ENCODE results near the gene SCFD2. TPM values are rescaled to one million over a fixed set of nuclear protein-coding genes. Genes with fewer than 3 reads are reported as not detected.

The SCFD2 gene
- polyA plus RNA-seq, 2 donors = 4.8 to 8.2 TPM

DNA sequence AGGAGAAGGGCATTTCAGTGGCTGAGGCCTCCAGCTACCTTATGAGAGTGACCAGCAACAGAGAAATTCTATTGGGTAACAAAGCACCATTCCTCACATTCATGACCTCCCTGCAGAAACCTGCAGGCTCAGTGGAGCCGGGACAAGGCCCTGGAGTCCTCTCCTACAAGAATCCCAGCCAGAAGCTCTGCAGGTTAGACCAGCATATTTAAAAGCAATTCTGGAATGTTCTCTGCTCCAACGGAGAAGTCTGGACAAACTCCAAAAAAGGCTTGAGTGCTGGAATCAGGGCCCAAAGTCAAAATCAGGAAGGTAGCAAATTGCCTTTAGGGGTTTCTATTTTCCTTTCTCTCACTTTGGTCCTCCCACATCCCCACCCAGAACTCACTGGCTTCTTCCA is 202.9 kb downstream of the SCFD2 start:
- no peaks in the 10 kb centered on the region for H3K4me1 ChIP-seq (ENCODE audit: control insufficient read depth in 2 of 2, insufficient read depth in 2 of 2, low read length in 1 of 2)
- no peaks in the 10 kb centered on the region for H3K36me3 ChIP-seq (ENCODE audit: control insufficient read depth in 2 of 2, insufficient read depth in 2 of 2, low read length in 1 of 2)
- WGBS, 2 donors = 75 to 77% methylated on average over 2 of the region's 2 CpGs
- H3K27ac ChIP-seq (ENCODE audit: low read depth in 2 of 2, low read length in 1 of 2) = no peak overlapping the region
- H3K4me3 ChIP-seq (ENCODE audit: low read depth in 1 of 2, low read length in 2 of 2) = no peak overlapping the region
- no peaks in the 10 kb centered on the region for H3K27me3 ChIP-seq (ENCODE audit: control insufficient read depth in 1 of 2, insufficient read depth in 2 of 2, low read length in 2 of 2)
- no peaks in the 10 kb centered on the region for H3K9me3 ChIP-seq (ENCODE audit: control insufficient read depth in 2 of 2, insufficient read depth in 1 of 2, low read depth in 1 of 2, low read length in 1 of 2)

DNA sequence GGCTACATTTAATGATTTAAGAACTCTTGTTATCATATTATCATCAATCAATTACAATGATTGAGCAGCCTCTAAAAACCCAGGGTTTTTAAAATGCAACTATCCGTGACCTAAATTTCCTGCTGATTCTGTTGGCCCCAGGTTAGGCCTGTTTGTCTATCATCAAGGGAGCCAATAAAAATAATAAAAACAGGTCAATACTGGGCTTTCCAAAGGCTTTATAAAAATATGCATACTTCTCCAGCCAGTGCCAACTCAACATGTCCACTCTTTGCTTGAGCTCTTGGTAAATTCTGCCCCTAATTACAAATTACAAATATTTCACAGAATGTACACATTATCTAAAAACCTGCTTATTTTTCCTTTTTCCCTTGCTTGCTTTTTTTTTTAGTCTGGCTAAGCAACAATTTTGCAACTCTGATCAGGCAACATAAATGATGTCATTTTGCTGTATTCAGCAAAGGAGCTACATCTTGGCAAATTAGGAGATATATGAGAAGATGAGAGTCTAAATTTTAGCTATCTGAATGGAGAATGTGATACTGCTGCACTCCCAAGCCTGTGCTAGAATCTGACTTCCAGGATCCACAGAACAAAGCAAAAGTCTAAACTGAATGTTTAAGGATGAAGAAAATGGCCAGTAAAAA is 204.0 kb downstream of the SCFD2 start:
- Histone ChIP-seq H3K4me1 (ENCODE audit: control insufficient read depth in 2 of 2, insufficient read depth in 2 of 2, low read length in 1 of 2) (no peaks in the 10 kb centered on the region), H3K9me3 (ENCODE audit: control insufficient read depth in 2 of 2, insufficient read depth in 1 of 2, low read depth in 1 of 2, low read length in 1 of 2) (no peaks in the 10 kb centered on the region), H3K36me3 (ENCODE audit: control insufficient read depth in 2 of 2, insufficient read depth in 2 of 2, low read length in 1 of 2) (no peaks in the 10 kb centered on the region), H3K4me3 (ENCODE audit: low read depth in 1 of 2, low read length in 2 of 2) (no peak overlapping the region), H3K27ac (ENCODE audit: low read depth in 2 of 2, low read length in 1 of 2) (no peak overlapping the region), H3K27me3 (ENCODE audit: control insufficient read depth in 1 of 2, insufficient read depth in 2 of 2, low read length in 2 of 2) (no peaks in the 10 kb centered on the region)
- 74 to 81% methylated on average over 1 of the region's 1 CpG for WGBS, 2 donors

DNA sequence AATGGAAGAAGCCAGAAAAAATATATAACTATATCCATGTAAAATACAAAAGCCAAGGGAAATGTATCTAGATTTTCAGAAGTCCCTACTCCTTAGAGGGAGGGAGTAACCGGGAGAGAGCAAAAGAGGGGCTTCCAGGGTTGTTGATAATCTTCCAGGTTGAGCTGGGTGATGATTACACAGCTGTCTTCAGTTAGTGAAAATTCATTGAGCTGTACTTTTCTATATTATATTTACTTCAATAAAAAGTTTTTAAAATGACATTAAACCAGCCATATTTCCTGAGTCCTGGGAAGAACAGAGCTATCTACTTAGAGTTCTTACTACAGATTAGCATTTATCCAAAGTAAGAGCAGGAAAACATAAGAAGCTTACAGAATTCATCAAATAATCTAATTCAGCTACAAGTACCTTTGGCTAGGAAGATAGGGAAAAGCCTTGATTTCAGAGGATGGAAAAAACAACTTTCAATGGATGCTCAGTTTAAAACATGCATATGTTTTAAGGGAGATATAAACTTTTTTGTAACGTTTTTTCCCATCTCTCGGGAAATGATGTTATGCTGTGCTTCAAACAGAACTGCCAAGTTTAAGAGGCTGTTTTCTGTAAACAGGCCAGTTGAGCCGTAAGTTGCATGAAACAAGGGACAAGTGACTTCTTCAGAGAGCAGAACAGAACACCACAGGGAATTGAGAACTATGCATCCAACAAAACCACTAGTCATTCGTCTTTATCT is 204.6 kb downstream of the SCFD2 start:
- H3K4me1 ChIP-seq (ENCODE audit: control insufficient read depth in 2 of 2, insufficient read depth in 2 of 2, low read length in 1 of 2) = no peaks in the 10 kb centered on the region
- H3K4me3 ChIP-seq (ENCODE audit: low read depth in 1 of 2, low read length in 2 of 2) = no peak overlapping the region
- H3K9me3 ChIP-seq (ENCODE audit: control insufficient read depth in 2 of 2, insufficient read depth in 1 of 2, low read depth in 1 of 2, low read length in 1 of 2) = no peaks in the 10 kb centered on the region
- H3K27ac ChIP-seq (ENCODE audit: low read depth in 2 of 2, low read length in 1 of 2) = no peak overlapping the region
- H3K36me3 ChIP-seq (ENCODE audit: control insufficient read depth in 2 of 2, insufficient read depth in 2 of 2, low read length in 1 of 2) = no peaks in the 10 kb centered on the region
- H3K27me3 ChIP-seq (ENCODE audit: control insufficient read depth in 1 of 2, insufficient read depth in 2 of 2, low read length in 2 of 2) = no peaks in the 10 kb centered on the region
- WGBS, 2 donors = 70 to 73% methylated on average over 5 of the region's 5 CpGs

DNA sequence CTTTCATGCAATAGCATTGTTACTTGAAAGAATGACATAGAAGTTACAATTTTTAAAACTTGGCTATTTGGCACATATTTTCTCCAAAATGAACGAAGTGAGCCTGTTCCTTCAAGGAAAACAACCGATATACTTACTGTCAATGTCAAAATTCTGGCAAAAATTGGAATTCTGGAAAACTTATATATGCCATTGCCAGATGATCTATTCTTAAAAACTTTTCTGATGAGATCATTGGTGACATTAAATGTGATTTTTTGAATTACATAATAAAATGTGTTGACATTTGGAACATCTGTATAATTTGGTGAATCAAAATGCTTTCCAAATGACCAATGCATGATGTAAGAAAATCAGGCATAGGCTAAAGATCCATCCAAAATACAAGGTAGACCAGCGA is 209.0 kb downstream of the SCFD2 start:
- H3K27me3 ChIP-seq (ENCODE audit: control insufficient read depth in 1 of 2, insufficient read depth in 2 of 2, low read length in 2 of 2) = no peaks in the 10 kb centered on the region
- H3K9me3 ChIP-seq (ENCODE audit: control insufficient read depth in 2 of 2, insufficient read depth in 1 of 2, low read depth in 1 of 2, low read length in 1 of 2) = no peaks in the 10 kb centered on the region
- no peak overlapping the region for H3K4me3 ChIP-seq (ENCODE audit: low read depth in 1 of 2, low read length in 2 of 2)
- no peak overlapping the region for H3K27ac ChIP-seq (ENCODE audit: low read depth in 2 of 2, low read length in 1 of 2)
- no peaks in the 10 kb centered on the region for H3K36me3 ChIP-seq (ENCODE audit: control insufficient read depth in 2 of 2, insufficient read depth in 2 of 2, low read length in 1 of 2)
- H3K4me1 ChIP-seq (ENCODE audit: control insufficient read depth in 2 of 2, insufficient read depth in 2 of 2, low read length in 1 of 2) = no peaks in the 10 kb centered on the region
- 88 to 90% methylated on average over 3 of the region's 3 CpGs for WGBS, 2 donors

DNA sequence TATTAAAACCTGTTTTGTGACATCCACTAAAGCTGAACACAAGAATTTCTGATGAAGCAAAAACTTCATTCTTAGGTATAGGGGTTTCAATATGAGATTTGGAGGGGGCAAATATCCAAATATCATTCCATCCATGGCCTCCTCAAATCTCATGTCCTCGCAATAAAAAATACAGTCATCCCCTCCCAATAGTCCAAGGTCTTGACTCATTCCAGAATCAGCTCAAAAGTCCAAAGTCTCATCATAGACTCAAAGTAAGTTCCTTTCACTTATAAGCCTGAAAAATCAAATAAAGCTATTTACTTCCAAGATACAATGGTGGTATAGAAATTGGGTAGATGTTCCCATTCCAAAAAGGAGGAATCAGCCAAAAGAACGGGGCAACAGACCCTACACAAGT is 213.4 kb downstream of the SCFD2 start:
- no peaks in the 10 kb centered on the region for H3K36me3 ChIP-seq (ENCODE audit: control insufficient read depth in 2 of 2, insufficient read depth in 2 of 2, low read length in 1 of 2)
- no peaks in the 10 kb centered on the region for H3K9me3 ChIP-seq (ENCODE audit: control insufficient read depth in 2 of 2, insufficient read depth in 1 of 2, low read depth in 1 of 2, low read length in 1 of 2)
- H3K27ac ChIP-seq (ENCODE audit: low read depth in 2 of 2, low read length in 1 of 2) = no peak overlapping the region
- H3K27me3 ChIP-seq (ENCODE audit: control insufficient read depth in 1 of 2, insufficient read depth in 2 of 2, low read length in 2 of 2) = no peaks in the 10 kb centered on the region
- WGBS, 2 donors = 95 to 96% methylated on average over 2 of the region's 2 CpGs
- H3K4me3 ChIP-seq (ENCODE audit: low read depth in 1 of 2, low read length in 2 of 2) = no peak overlapping the region
- no peaks in the 10 kb centered on the region for H3K4me1 ChIP-seq (ENCODE audit: control insufficient read depth in 2 of 2, insufficient read depth in 2 of 2, low read length in 1 of 2)

DNA sequence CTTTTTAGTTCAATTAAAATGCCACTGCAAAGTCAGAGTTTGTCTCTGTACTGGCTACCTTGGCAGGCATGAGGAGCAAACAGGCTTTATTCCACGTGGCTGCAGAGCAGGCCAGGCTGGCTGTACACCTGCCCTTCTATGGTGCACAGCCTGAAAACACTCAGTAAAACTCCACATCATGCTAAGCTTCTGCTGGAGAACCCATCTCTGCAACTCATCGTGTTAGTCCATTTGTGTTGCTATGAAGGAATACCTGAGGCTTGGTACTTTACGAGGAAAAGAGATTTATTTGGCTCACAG is 214.4 kb downstream of the SCFD2 start:
- no peak overlapping the region for H3K4me3 ChIP-seq (ENCODE audit: low read depth in 1 of 2, low read length in 2 of 2)
- H3K27ac ChIP-seq (ENCODE audit: low read depth in 2 of 2, low read length in 1 of 2) = no peak overlapping the region
- no peaks in the 10 kb centered on the region for H3K9me3 ChIP-seq (ENCODE audit: control insufficient read depth in 2 of 2, insufficient read depth in 1 of 2, low read depth in 1 of 2, low read length in 1 of 2)
- H3K27me3 ChIP-seq (ENCODE audit: control insufficient read depth in 1 of 2, insufficient read depth in 2 of 2, low read length in 2 of 2) = no peaks in the 10 kb centered on the region
- no peaks in the 10 kb centered on the region for H3K4me1 ChIP-seq (ENCODE audit: control insufficient read depth in 2 of 2, insufficient read depth in 2 of 2, low read length in 1 of 2)
- no peaks in the 10 kb centered on the region for H3K36me3 ChIP-seq (ENCODE audit: control insufficient read depth in 2 of 2, insufficient read depth in 2 of 2, low read length in 1 of 2)
- 72 to 73% methylated on average over 3 of the region's 3 CpGs for WGBS, 2 donors

DNA sequence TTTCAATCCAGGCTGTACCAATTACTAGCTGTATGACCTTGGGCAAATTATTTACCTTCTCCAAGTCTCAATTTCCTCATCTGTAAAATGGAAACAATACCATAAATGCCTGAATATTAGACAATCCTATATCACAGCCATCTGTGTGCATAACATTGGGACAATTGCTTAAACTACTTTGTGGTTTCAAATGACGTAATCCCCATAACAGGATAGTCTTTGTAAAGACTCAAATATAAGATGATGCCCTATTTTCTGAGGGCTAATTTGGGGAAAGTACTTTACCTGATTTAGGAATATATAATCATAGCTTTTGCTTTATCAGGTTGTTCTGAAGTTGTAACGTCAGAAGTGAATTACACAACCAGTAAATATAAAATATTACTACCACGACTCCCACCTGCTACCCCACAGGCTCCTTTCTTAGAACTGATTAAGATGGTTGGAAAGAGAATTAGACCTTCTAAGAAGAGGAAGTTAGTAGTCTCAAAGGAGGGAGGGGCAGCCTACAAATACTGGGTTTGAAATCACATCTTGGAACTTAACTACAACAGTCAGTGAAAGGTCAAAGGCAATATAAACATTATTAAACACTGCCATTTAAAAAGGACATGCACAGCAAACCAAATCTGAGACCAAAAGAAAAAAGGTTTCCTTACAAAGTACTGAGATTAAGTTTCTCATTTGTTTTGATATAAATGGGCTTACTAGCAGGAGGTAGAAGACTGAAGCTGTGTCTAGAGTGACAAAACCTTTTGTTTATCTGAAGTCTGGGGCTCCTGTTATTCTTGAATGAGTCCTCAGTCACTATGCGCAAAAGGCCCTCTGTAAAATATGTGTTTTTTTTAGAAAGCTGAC is 215.0 kb downstream of the SCFD2 start:
- no peak overlapping the region for H3K27ac ChIP-seq (ENCODE audit: low read depth in 2 of 2, low read length in 1 of 2)

DNA sequence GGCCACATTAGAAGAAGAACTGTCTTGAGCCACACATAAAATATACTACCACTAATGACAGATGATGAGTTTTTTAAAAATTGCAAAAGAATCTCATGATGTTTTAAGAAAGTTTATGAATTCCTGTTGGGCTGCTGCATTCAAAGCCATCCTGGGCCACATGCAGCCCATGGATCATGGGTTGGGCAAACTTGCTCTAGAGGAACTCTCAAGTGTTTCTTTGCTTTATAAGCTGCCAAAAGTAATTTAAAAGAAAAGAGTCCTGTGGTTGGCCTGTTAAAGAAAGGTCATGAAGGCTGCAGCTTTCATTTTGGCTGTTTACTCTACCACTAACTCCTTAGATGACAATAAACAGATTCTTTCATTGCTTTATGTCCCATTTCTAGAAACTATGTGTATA is 218.2 kb downstream of the SCFD2 start:
- Histone ChIP-seq H3K36me3 (ENCODE audit: control insufficient read depth in 2 of 2, insufficient read depth in 2 of 2, low read length in 1 of 2) (peaks cover 0 to 5% of the 10 kb centered on the region in 2 donors), H3K9me3 (ENCODE audit: control insufficient read depth in 2 of 2, insufficient read depth in 1 of 2, low read depth in 1 of 2, low read length in 1 of 2) (no peaks in the 10 kb centered on the region), H3K4me3 (ENCODE audit: low read depth in 1 of 2, low read length in 2 of 2) (no peak overlapping the region)

More for the DNA sequence above, 215.0 kb downstream of the SCFD2 start:
- Histone ChIP-seq H3K9me3 (ENCODE audit: control insufficient read depth in 2 of 2, insufficient read depth in 1 of 2, low read depth in 1 of 2, low read length in 1 of 2) (no peaks in the 10 kb centered on the region), H3K27me3 (ENCODE audit: control insufficient read depth in 1 of 2, insufficient read depth in 2 of 2, low read length in 2 of 2) (no peaks in the 10 kb centered on the region), H3K4me3 (ENCODE audit: low read depth in 1 of 2, low read length in 2 of 2) (no peak overlapping the region), H3K4me1 (ENCODE audit: control insufficient read depth in 2 of 2, insufficient read depth in 2 of 2, low read length in 1 of 2) (no peaks in the 10 kb centered on the region), H3K36me3 (ENCODE audit: control insufficient read depth in 2 of 2, insufficient read depth in 2 of 2, low read length in 1 of 2) (no peaks in the 10 kb centered on the region)
- 76% methylated on average over 4 of the region's 4 CpGs for WGBS, 2 donors

DNA sequence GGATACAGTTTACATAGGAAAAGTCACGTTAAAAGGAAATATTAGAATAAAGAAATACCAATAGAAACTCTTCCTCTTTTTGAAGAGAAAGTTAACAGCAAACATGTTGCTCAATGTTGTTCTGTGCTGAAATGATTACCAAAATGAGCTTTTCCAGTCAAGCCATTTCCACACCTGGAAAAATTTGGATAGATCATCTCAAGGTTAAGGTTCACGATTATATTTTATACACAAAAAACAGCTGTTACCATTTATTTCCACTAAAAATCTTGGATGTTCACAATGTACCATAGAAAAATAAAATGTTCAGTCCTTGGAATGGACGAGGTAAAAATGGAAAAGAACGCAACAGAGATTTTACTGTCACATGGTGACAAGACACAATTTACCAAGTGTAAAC is 218.7 kb downstream of the SCFD2 start:
- Histone ChIP-seq H3K27ac (ENCODE audit: low read depth in 2 of 2, low read length in 1 of 2) (no peak overlapping the region), H3K36me3 (ENCODE audit: control insufficient read depth in 2 of 2, insufficient read depth in 2 of 2, low read length in 1 of 2) (peaks cover 0 to 5% of the 10 kb centered on the region in 2 donors)

More for the DNA sequence above, 218.2 kb downstream of the SCFD2 start:
- Histone ChIP-seq H3K27ac (ENCODE audit: low read depth in 2 of 2, low read length in 1 of 2) (no peak overlapping the region), H3K27me3 (ENCODE audit: control insufficient read depth in 1 of 2, insufficient read depth in 2 of 2, low read length in 2 of 2) (no peaks in the 10 kb centered on the region), H3K4me1 (ENCODE audit: control insufficient read depth in 2 of 2, insufficient read depth in 2 of 2, low read length in 1 of 2) (no peaks in the 10 kb centered on the region)

More for the DNA sequence above, 218.7 kb downstream of the SCFD2 start:
- H3K4me3 ChIP-seq (ENCODE audit: low read depth in 1 of 2, low read length in 2 of 2) = no peak overlapping the region
- 79 to 85% methylated on average over 4 of the region's 4 CpGs for WGBS, 2 donors
- H3K4me1 ChIP-seq (ENCODE audit: control insufficient read depth in 2 of 2, insufficient read depth in 2 of 2, low read length in 1 of 2) = no peaks in the 10 kb centered on the region
- no peaks in the 10 kb centered on the region for H3K9me3 ChIP-seq (ENCODE audit: control insufficient read depth in 2 of 2, insufficient read depth in 1 of 2, low read depth in 1 of 2, low read length in 1 of 2)
- H3K27me3 ChIP-seq (ENCODE audit: control insufficient read depth in 1 of 2, insufficient read depth in 2 of 2, low read length in 2 of 2) = no peaks in the 10 kb centered on the region

All from esophagus (tissue), 2 donors.